HEK293 (cell line): Measurements from ENCODE around the gene OR52K2.

Experiments
- CTCF ChIA-PET: fragments of 350-600 bp; formaldehyde crosslinking; extraction: SDS; loops from one replicate; lab custom pipeline; 2021; ENCODE audit warnings: antibody characterized with exemption; lab: Yijun Ruan, JAX
- POLR2A ChIA-PET: fragments of 300-600 bp; formaldehyde crosslinking; extraction: SDS; loops from one replicate; lab custom pipeline; 2020; ENCODE audit warnings: antibody characterized with exemption, inconsistent platforms; lab: Yijun Ruan, JAX
- H3K27ac ChIP-seq: fragments of 200-500 bp; sonication (Bioruptor generic); 2 replicates; pipeline ENCODE4 v1.5.1; 2014; ENCODE audit warnings: low read depth, low read length, control low read depth, inconsistent platforms; ENCODE audit errors: extremely low read depth
- H3K36me3 ChIP-seq, 2 experiments: fragments of 200-500 bp in 1 of 2; sonication (Bioruptor generic) in 1 of 2; 1 replicate in 1 of 2; 2 replicates in 1 of 2; pipeline ENCODE4 v1.5.1; 2014 to 2017; ENCODE audit warnings: inconsistent platforms in 2 of 2, low read length in 2 of 2; ENCODE audit not compliant: control insufficient read depth in 2 of 2, insufficient read depth in 1 of 2
- H3K4me1 ChIP-seq: fragments of 200-500 bp; sonication (Bioruptor generic); 2 replicates; pipeline ENCODE4 v1.5.1; 2014; ENCODE audit warnings: mild to moderate bottlenecking, low read length, inconsistent platforms; ENCODE audit not compliant: control insufficient read depth, insufficient read depth
- H3K4me3 ChIP-seq: 2 replicates; pipeline ENCODE4 v1.5.1; 2011; ENCODE audit warnings: low read depth, mild to moderate bottlenecking, control low read depth, low read length, moderate library complexity
- H3K9me3 ChIP-seq: fragments of 200-500 bp; sonication (Bioruptor generic); 2 replicates; pipeline ENCODE4 v1.5.1; 2014; ENCODE audit warnings: low read depth, low read length, inconsistent platforms; ENCODE audit not compliant: control insufficient read depth, insufficient read depth
- FEZF1 ChIP-seq: fragments of 450-650 bp; formaldehyde crosslinking; IDR thresholded peaks from 2 replicates; pipeline ENCODE4 v1.5.1; 2016; ENCODE audit warnings: missing biosample characterization, missing genetic modification characterization
- KLF16 ChIP-seq: fragments of 450-650 bp; formaldehyde crosslinking; IDR thresholded peaks from 2 replicates; pipeline ENCODE4 v1.5.1; 2017; ENCODE audit warnings: missing biosample characterization, missing genetic modification characterization
- OSR2 ChIP-seq: fragments of 450-650 bp; formaldehyde crosslinking; IDR thresholded peaks from 2 replicates; pipeline ENCODE4 v1.5.1; 2016; ENCODE audit warnings: missing biosample characterization, missing genetic modification characterization
- OVOL3 ChIP-seq: fragments of 450-650 bp; formaldehyde crosslinking; IDR thresholded peaks from 2 replicates; pipeline ENCODE4 v1.5.1; 2016; ENCODE audit warnings: missing biosample characterization, missing genetic modification characterization
- SP3 ChIP-seq: fragments of 450-650 bp; formaldehyde crosslinking; IDR thresholded peaks from 2 replicates; pipeline ENCODE4 v1.5.1; 2016; ENCODE audit warnings: missing biosample characterization, missing genetic modification characterization
- ZFP37 ChIP-seq: fragments of 450-650 bp; formaldehyde crosslinking; IDR thresholded peaks from 2 replicates; pipeline ENCODE4 v1.5.1; 2016; ENCODE audit warnings: missing biosample characterization, missing genetic modification characterization
- ZNF121 ChIP-seq: fragments of 450-650 bp; formaldehyde crosslinking; IDR thresholded peaks from 2 replicates; pipeline ENCODE4 v1.5.1; 2016; ENCODE audit warnings: missing biosample characterization, missing genetic modification characterization
- ZNF221 ChIP-seq: fragments of 450-650 bp; formaldehyde crosslinking; IDR thresholded peaks from 2 replicates; pipeline ENCODE4 v1.5.1; 2017; ENCODE audit warnings: missing biosample characterization, missing genetic modification characterization, borderline replicate concordance
- ZNF239 ChIP-seq: fragments of 450-650 bp; formaldehyde crosslinking; IDR thresholded peaks from 2 replicates; pipeline ENCODE4 v1.5.1; 2016; ENCODE audit warnings: missing biosample characterization, missing genetic modification characterization
- ZNF394 ChIP-seq: fragments of 450-650 bp; formaldehyde crosslinking; IDR thresholded peaks from 2 replicates; pipeline ENCODE4 v1.5.1; 2016; ENCODE audit warnings: missing biosample characterization, missing genetic modification characterization, mild to moderate bottlenecking, moderate library complexity, borderline replicate concordance
- ZNF416 ChIP-seq: fragments of 450-650 bp; formaldehyde crosslinking; IDR thresholded peaks from 2 replicates; pipeline ENCODE4 v1.5.1; 2016; ENCODE audit warnings: missing biosample characterization, missing genetic modification characterization
- ZNF488 ChIP-seq: fragments of 450-650 bp; formaldehyde crosslinking; IDR thresholded peaks from 2 replicates; pipeline ENCODE4 v1.5.1; 2016; ENCODE audit warnings: missing biosample characterization, missing genetic modification characterization
- ZNF513 ChIP-seq: fragments of 450-650 bp; IDR thresholded peaks from 2 replicates; pipeline ENCODE4 v1.5.1; 2018; ENCODE audit warnings: missing biosample characterization, missing genetic modification characterization
- ZNF518A ChIP-seq: fragments of 450-650 bp; formaldehyde crosslinking; conservative IDR thresholded peaks from 2 replicates; pipeline ENCODE4 v1.5.1; 2016; ENCODE audit warnings: low read depth, missing biosample characterization, missing genetic modification characterization
- ZNF544 ChIP-seq: fragments of 450-650 bp; formaldehyde crosslinking; IDR thresholded peaks from 2 replicates; pipeline ENCODE4 v1.5.0; 2017; ENCODE audit warnings: missing biosample characterization, missing genetic modification characterization
- ZNF548 ChIP-seq: fragments of 450-650 bp; formaldehyde crosslinking; IDR thresholded peaks from 2 replicates; pipeline ENCODE4 v1.5.1; 2016; ENCODE audit warnings: missing biosample characterization, missing genetic modification characterization
- ZNF626 ChIP-seq: fragments of 450-650 bp; sonication (Bioruptor Pico); formaldehyde crosslinking; IDR thresholded peaks from 2 replicates; pipeline ENCODE4 v1.5.1; 2018; ENCODE audit warnings: missing biosample characterization, missing genetic modification characterization, inconsistent platforms
- ZNF664 ChIP-seq: fragments of 450-650 bp; formaldehyde crosslinking; IDR thresholded peaks from 2 replicates; pipeline ENCODE4 v1.5.1; 2016; ENCODE audit warnings: missing biosample characterization, missing genetic modification characterization
- ZNF701 ChIP-seq: fragments of 450-650 bp; formaldehyde crosslinking; IDR thresholded peaks from 2 replicates; pipeline ENCODE4 v1.5.1; 2016; ENCODE audit warnings: missing biosample characterization, missing genetic modification characterization
- ZNF843 ChIP-seq: fragments of 450-650 bp; formaldehyde crosslinking; IDR thresholded peaks from 2 replicates; pipeline ENCODE4 v1.5.1; 2016; ENCODE audit warnings: missing biosample characterization, missing genetic modification characterization
- TF ChIP-seq, protein P1 (sequence below): fragments of 450-650 bp; formaldehyde crosslinking; IDR thresholded peaks from 2 replicates; pipeline ENCODE4 v1.5.1; 2016; ENCODE audit warnings: missing biosample characterization, missing genetic modification characterization, low read depth

OR52K2 gene

GRCh38 chr11:4466131-4466870 lies 17.2 kb downstream of the OR52K2 start:
- POLR2A ChIA-PET = no interaction called here
- no peak overlapping the region for H3K27ac ChIP-seq
- CTCF ChIA-PET = interaction anchor here (0.6 to 1.5 kb wide), 2 partner anchors 19 to 27 kb away, joined by 3 to 4 read pairs; no protein-coding TSS in a partner anchor
- no peak for TF ChIP-seq ZNF488
- no peak overlapping the region for H3K4me3 ChIP-seq
- no peaks in the 10 kb centered on the region for H3K36me3 ChIP-seq
- H3K9me3 ChIP-seq = no peaks in the 10 kb centered on the region
- H3K4me1 ChIP-seq = no peaks in the 10 kb centered on the region

DNA sequence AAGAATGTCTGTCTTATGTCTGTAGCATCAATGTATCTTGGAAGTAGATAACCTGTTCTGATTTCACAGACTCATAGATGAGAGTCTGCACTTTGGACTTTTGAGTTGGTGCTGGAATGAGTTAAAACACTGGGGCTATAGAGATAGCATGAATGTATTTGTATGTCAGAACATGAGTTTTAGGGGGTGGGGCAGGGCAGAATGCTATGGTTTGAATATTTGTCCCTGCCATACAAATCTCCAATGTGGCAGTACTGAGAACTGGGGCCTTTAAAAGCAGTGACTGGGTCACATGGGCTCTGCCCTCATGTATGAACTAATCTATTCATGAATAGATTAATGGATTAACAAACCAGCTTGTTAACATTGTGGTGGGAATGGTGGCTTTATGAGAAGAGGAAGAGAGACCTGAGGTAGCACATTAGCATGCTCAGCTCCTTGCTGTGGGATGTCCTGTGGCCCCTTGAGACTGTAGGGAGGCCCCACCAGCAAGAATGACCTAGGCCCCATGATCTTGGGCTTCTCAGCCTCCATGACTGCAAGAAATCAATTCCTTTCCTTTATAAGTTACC lies 17.9 kb downstream of the OR52K2 start:
- Histone ChIP-seq H3K9me3 (no peaks in the 10 kb centered on the region), H3K36me3 (no peaks in the 10 kb centered on the region), H3K4me3 (no peak overlapping the region), H3K27ac (no peak overlapping the region), H3K4me1 (no peaks in the 10 kb centered on the region)
- CTCF ChIA-PET = interaction anchor here (1.5 kb wide), 1 partner anchor 26 kb away, joined by 4 read pairs; no protein-coding TSS in a partner anchor
- TF ChIP-seq OVOL3 (tag by site-specific recombination) = no peak
- no peak for TF ChIP-seq ZNF548
- no peak for TF ChIP-seq FEZF1
- TF ChIP-seq SP3 (tag by site-specific recombination) = no peak
- no peak for TF ChIP-seq ZNF221
- TF ChIP-seq KLF16 (tag by site-specific recombination) = no peak
- no peak for TF ChIP-seq ZNF664
- no peak for TF ChIP-seq ZNF701
- no peak for TF ChIP-seq ZNF518A (tag by site-specific recombination)
- TF ChIP-seq ZNF121 (tag by site-specific recombination) = no peak
- no peak for TF ChIP-seq ZNF843 (tag by site-specific recombination)
- no peak for TF ChIP-seq ZNF626 (tag by site-specific recombination)
- POLR2A ChIA-PET = no interaction called here

DNA sequence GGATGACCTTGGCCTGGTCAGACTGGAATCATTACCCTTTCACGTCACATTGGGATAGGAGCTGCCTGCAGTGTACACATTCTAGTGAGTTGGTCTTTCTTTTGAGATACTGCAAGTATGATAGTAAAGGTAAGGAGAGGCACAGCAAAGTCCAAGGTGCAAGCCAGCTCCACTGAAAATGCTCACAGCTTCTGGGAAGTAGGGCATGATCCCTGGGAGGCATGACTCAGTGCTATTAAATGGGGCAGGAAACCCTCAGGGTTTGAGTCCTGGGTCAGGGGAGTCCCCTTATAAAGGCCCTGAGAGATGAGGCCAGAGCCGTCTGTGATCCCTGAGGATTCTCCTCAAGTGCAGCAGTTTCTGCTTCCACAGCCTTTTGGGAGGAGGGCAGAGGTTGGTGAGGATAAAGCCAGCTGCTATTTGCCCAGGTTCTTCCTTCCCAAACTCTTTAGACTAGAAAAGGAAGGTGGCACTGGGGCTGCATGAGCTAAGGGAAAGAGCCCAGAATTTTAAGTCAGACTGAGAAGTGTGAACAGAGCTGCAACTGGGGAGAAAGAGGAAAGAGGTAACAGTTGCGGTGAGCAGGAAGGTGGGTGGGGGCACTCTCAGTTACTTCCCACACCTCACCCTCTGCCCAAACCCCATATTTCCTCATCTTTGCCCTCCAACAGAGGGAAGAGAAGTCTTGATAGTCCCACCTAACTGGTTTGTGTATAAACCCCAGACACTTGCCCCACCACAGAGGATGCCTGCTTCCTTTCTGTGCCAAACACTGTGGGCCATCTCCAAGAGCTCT lies 18.9 kb downstream of the OR52K2 start:
- CTCF ChIA-PET = interaction anchor here (0.9 kb wide), 1 partner anchor 281 kb away, joined by 6 read pairs; no protein-coding TSS in a partner anchor
- no peak overlapping the region for H3K4me3 ChIP-seq
- no peak overlapping the region for H3K27ac ChIP-seq
- POLR2A ChIA-PET = no interaction called here
- H3K4me1 ChIP-seq = no peaks in the 10 kb centered on the region
- no peaks in the 10 kb centered on the region for H3K9me3 ChIP-seq
- no peaks in the 10 kb centered on the region for H3K36me3 ChIP-seq
- TF ChIP-seq ZNF239 (tag by site-specific recombination) (no peak), KLF16 (tag by site-specific recombination) (no peak), ZNF416 (tag by site-specific recombination) (no peak), ZNF513 (tag by site-specific recombination) (no peak), ZFP37 (tag by site-specific recombination) (no peak), OSR2 (tag by site-specific recombination) (no peak), ZNF394 (tag by site-specific recombination) (no peak), ZNF544 (no peak)
- TF ChIP-seq, protein P1, sequence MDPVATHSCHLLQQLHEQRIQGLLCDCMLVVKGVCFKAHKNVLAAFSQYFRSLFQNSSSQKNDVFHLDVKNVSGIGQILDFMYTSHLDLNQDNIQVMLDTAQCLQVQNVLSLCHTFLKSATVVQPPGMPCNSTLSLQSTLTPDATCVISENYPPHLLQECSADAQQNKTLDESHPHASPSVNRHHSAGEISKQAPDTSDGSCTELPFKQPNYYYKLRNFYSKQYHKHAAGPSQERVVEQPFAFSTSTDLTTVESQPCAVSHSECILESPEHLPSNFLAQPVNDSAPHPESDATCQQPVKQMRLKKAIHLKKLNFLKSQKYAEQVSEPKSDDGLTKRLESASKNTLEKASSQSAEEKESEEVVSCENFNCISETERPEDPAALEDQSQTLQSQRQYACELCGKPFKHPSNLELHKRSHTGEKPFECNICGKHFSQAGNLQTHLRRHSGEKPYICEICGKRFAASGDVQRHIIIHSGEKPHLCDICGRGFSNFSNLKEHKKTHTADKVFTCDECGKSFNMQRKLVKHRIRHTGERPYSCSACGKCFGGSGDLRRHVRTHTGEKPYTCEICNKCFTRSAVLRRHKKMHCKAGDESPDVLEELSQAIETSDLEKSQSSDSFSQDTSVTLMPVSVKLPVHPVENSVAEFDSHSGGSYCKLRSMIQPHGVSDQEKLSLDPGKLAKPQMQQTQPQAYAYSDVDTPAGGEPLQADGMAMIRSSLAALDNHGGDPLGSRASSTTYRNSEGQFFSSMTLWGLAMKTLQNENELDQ (tag by site-specific recombination) = no peak
